BE2C (cell line): Measurements from ENCODE around the gene B3GALT6.

Experiments used
- DNase-seq: peaks from one replicate; pipeline ENCODE4 v3.0.0-alpha.2; 2020
- H3K27me3 ChIP-seq: fragments of 250-450 bp; sonication (Bioruptor Pico); 2 replicates; pipeline ENCODE4 v1.5.1; 2020; ENCODE audit warnings: mild to moderate bottlenecking
- H3K36me3 ChIP-seq: fragments of 250-450 bp; sonication (Bioruptor Pico); 2 replicates; pipeline ENCODE4 v1.5.1; 2020; ENCODE audit warnings: mild to moderate bottlenecking
- H3K4me1 ChIP-seq: fragments of 250-450 bp; sonication (Bioruptor Pico); 2 replicates; pipeline ENCODE4 v1.5.1; 2020
- H3K4me3 ChIP-seq: 2 replicates; pipeline ENCODE4 v1.5.1; 2011; ENCODE audit warnings: low read depth, low read length
- H3K9me3 ChIP-seq: fragments of 250-450 bp; sonication (Bioruptor Pico); 2 replicates; pipeline ENCODE4 v1.5.1; 2020
- CTCF ChIP-seq: IDR thresholded peaks from 2 replicates; pipeline ENCODE4 v1.5.1; 2012; ENCODE audit warnings: mild to moderate bottlenecking, low read depth, low read length

The B3GALT6 gene

GRCh38 chr1:1205769-1206375 is 26.2 kb upstream of the B3GALT6 start:
- peaks cover 26% of the 10 kb centered on the region for H3K27me3 ChIP-seq
- no peaks in the 10 kb centered on the region for H3K4me1 ChIP-seq
- no peak for TF ChIP-seq CTCF
- H3K9me3 ChIP-seq: no peaks in the 10 kb centered on the region
- H3K4me3 ChIP-seq: no peak overlapping the region
- DNase-seq: peak; percentile 11
- no peaks in the 10 kb centered on the region for H3K36me3 ChIP-seq

- TF ChIP-seq CTCF: no peak
- no peaks in the 10 kb centered on the region for H3K4me1 ChIP-seq
- DNase-seq: peak; percentile 11
Measured at GRCh38 chr1:1206376-1206965, 25.6 kb upstream of the B3GALT6 start, which contains the start of gene TNFRSF18. TNFRSF18 (minus strand) TSS chr1:1206592; CDS start chr1:1206571, 21 bp downstream.

GRCh38 chr1:1206966-1207531 is 25.0 kb upstream of the B3GALT6 start:
- Histone ChIP-seq H3K9me3 (no peaks in the 10 kb centered on the region), H3K36me3 (no peaks in the 10 kb centered on the region), H3K4me1 (no peaks in the 10 kb centered on the region), H3K4me3 (no peak overlapping the region), H3K27me3 (peaks cover 20% of the 10 kb centered on the region)
- no peak for TF ChIP-seq CTCF
- peak; percentile 12 for DNase-seq

More at GRCh38 chr1:1206376-1206965, 25.6 kb upstream of the B3GALT6 start, which contains the start of gene TNFRSF18:
- no peaks in the 10 kb centered on the region for H3K36me3 ChIP-seq
- H3K4me3 ChIP-seq: no peak within 1 kb of the TSS
- H3K9me3 ChIP-seq: no peaks in the 10 kb centered on the region
- H3K27me3 ChIP-seq: peaks cover 20% of the 10 kb centered on the region

- no peaks in the 10 kb centered on the region for H3K4me1 ChIP-seq
- no peaks in the 10 kb centered on the region for H3K9me3 ChIP-seq
- H3K27me3 ChIP-seq: peaks cover 20% of the 10 kb centered on the region
- no peaks in the 10 kb centered on the region for H3K36me3 ChIP-seq
- H3K4me3 ChIP-seq: no peak overlapping the region
- no peak for DNase-seq
- no peak for TF ChIP-seq CTCF
Measured at GRCh38 chr1:1207571-1207892, 24.5 kb upstream of the B3GALT6 start.

GRCh38 chr1:1208713-1209433 is 23.2 kb upstream of the B3GALT6 start:
- Histone ChIP-seq H3K27me3 (peaks cover 20% of the 10 kb centered on the region), H3K9me3 (no peaks in the 10 kb centered on the region), H3K36me3 (no peaks in the 10 kb centered on the region), H3K4me3 (no peak overlapping the region), H3K4me1 (no peaks in the 10 kb centered on the region)
- TF ChIP-seq CTCF: no peak
- peak; percentile 13 for DNase-seq
